ENCODE results near the gene WIPF1.

- TF ChIP-seq SIN3A (IDR thresholded peaks at IDR 0.05; ENCODE audit: low read depth) (no peak), CTCF (IDR thresholded peaks at IDR 0.05 in 2 of 3, conservative IDR thresholded peaks at IDR 0.05 in 1 of 3; ENCODE audit: borderline replicate concordance in 1 of 3, insufficient read depth in 1 of 3, low read depth in 2 of 3, low read length in 2 of 3) (no peak), EZH2 (IDR thresholded peaks at IDR 0.05) (no peak), JUND (IDR thresholded peaks at IDR 0.05) (no peak), FOSL1 (IDR thresholded peaks at IDR 0.05; ENCODE audit: low read depth) (no peak), MAX (IDR thresholded peaks at IDR 0.05) (no peak), POLR2AphosphoS5 (IDR thresholded peaks at IDR 0.05; ENCODE audit: low read depth, low read length) (no peak), SP1 (IDR thresholded peaks at IDR 0.05; ENCODE audit: low read depth) (no peak), POLR2A (IDR thresholded peaks at IDR 0.05; ENCODE audit: borderline replicate concordance, extremely low read depth, insufficient read depth, insufficient read length) (no peak), ZNF274 (IDR thresholded peaks at IDR 0.05; ENCODE audit: low read depth, low read length) (no peak), EZH2phosphoT487 (IDR thresholded peaks at IDR 0.05; ENCODE audit: borderline replicate concordance) (no peak)
These were observed 85.3 kb downstream of the WIPF1 start for GRCh38 chr2:174512345-174512744.

Data from HCT116 (cell line).